Uterus (tissue), 2 donors: Measurements from ENCODE around the gene VIT.

Source experiments
- POLR2A ChIP-seq, 2 donors: fragments of 450-650 bp; IDR thresholded peaks; one replicate each; pipeline ENCODE4 v1.6.1; 2016; ENCODE audit warnings: antibody characterized with exemption in 2 of 2, mild to moderate bottlenecking in 1 of 2, moderate library complexity in 1 of 2
- TF ChIP-seq, protein P1 (sequence below), 4 experiments: fragments of 200-600 bp in 2 of 4; fragments of 450-650 bp in 2 of 4; sonication (generic) in 2 of 4; IDR thresholded peaks; one replicate each; pipeline ENCODE4 v1.5.1; 2016 to 2019; ENCODE audit warnings: antibody characterized with exemption in 4 of 4, mild to moderate bottlenecking in 2 of 4, moderate library complexity in 1 of 4

DNA sequence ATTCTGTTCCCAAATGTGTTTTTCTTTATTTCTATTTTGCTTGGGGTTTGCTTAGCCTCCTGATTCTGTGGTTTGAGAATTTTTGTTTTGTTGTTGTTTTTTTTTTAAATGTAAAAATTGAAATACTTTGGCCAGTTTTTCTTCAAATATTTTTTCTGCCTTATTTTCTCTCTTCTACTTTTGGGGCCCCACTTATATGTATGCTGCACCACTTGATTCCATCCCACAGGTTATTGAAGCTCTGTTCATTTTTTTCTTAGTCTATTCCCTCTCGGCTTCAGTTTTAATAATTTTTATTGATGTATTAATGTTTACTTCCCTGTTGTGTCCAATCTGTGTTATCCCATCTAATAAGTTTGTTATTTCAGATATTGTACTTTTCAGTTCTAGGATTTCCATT, 17.7 kb upstream of the VIT start:
- TF ChIP-seq, protein P1, sequence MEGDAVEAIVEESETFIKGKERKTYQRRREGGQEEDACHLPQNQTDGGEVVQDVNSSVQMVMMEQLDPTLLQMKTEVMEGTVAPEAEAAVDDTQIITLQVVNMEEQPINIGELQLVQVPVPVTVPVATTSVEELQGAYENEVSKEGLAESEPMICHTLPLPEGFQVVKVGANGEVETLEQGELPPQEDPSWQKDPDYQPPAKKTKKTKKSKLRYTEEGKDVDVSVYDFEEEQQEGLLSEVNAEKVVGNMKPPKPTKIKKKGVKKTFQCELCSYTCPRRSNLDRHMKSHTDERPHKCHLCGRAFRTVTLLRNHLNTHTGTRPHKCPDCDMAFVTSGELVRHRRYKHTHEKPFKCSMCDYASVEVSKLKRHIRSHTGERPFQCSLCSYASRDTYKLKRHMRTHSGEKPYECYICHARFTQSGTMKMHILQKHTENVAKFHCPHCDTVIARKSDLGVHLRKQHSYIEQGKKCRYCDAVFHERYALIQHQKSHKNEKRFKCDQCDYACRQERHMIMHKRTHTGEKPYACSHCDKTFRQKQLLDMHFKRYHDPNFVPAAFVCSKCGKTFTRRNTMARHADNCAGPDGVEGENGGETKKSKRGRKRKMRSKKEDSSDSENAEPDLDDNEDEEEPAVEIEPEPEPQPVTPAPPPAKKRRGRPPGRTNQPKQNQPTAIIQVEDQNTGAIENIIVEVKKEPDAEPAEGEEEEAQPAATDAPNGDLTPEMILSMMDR (IDR thresholded peaks at IDR 0.05), result no peak
- TF ChIP-seq POLR2A (IDR thresholded peaks at IDR 0.05), result no peak
